Type B pancreatic cell (in vitro differentiated cells): ENCODE data around the gene DNASE1L2. TPM values are rescaled to one million over a fixed set of nuclear protein-coding genes. Genes with fewer than 3 reads are reported as not detected.

Experiments used
- DNase-seq: peaks from one replicate; pipeline ENCODE4 v3.0.0; 2021; ENCODE audit warnings: mixed read lengths; ENCODE audit not compliant: unreplicated experiment; ENCODE audit errors: extremely low spot score
- H3K27ac Mint-ChIP-seq: 2 replicates; pipeline ENCODE4 v1.8.0; 2021; ENCODE audit warnings: mild to moderate bottlenecking, mixed read lengths
- H3K27me3 Mint-ChIP-seq: 2 replicates; pipeline ENCODE4 v1.8.0; 2021; ENCODE audit warnings: mixed read lengths
- H3K36me3 Mint-ChIP-seq: 2 replicates; pipeline ENCODE4 v1.8.0; 2021; ENCODE audit warnings: mixed read lengths
- H3K4me1 Mint-ChIP-seq: one replicate; pipeline ENCODE4 v1.8.0; 2021; ENCODE audit warnings: mixed read lengths; ENCODE audit not compliant: unreplicated experiment
- H3K4me3 Mint-ChIP-seq: 2 replicates; pipeline ENCODE4 v1.8.0; 2021; ENCODE audit warnings: mild to moderate bottlenecking, mixed read lengths
- H3K9me3 Mint-ChIP-seq: 2 replicates; pipeline ENCODE4 v1.8.0; 2021; ENCODE audit warnings: mixed read lengths
- CTCF ChIP-seq: fragments of 200-600 bp; sonication (generic); conservative IDR thresholded peaks from 2 replicates; pipeline ENCODE4 v1.5.0; 2021; ENCODE audit warnings: antibody characterized with exemption, mild to moderate bottlenecking
- total RNA-seq: library from RNA; stranded (reverse); gene quantifications from 2 replicates; pipeline ENCODE4 v1.2.1, GENCODE V29; 2021; ENCODE audit warnings: low replicate concordance

DNASE1L2 gene
- total RNA-seq, 1 donor from 2014 or later, result 2.6 TPM

GRCh38 chr16:2246301-2246885, 10.1 kb downstream of the DNASE1L2 start:
- H3K36me3 Mint-ChIP-seq, result peaks cover 4% of the 10 kb centered on the region
- no peaks in the 10 kb centered on the region for H3K4me1 Mint-ChIP-seq
- no peak overlapping the region for H3K4me3 Mint-ChIP-seq
- H3K9me3 Mint-ChIP-seq, result no peaks in the 10 kb centered on the region
- TF ChIP-seq CTCF, result no peak
- no peak for DNase-seq
- H3K27me3 Mint-ChIP-seq, result no peaks in the 10 kb centered on the region
- no peak overlapping the region for H3K27ac Mint-ChIP-seq

- no peak for DNase-seq
- peak overlapping the region; percentile 95 for H3K27ac Mint-ChIP-seq
- TF ChIP-seq CTCF, result no peak
Measured at GRCh38 chr16:2250652-2251295, 14.5 kb downstream of the DNASE1L2 start.

GRCh38 chr16:2251296-2252111, 15.3 kb downstream of the DNASE1L2 start, which contains the start of gene ECI1:
TSS of gene ECI1 (minus strand) at chr16:2251587. CDS start at chr16:2251566, 21 bp downstream.
- H3K27me3 Mint-ChIP-seq, result no peaks in the 10 kb centered on the region
- H3K9me3 Mint-ChIP-seq, result no peaks in the 10 kb centered on the region
- TF ChIP-seq CTCF, result peak; percentile 74
- peaks cover 13% of the 10 kb centered on the region for H3K36me3 Mint-ChIP-seq
- DNase-seq, result peak; percentile 93
- peak within 1 kb of the TSS; percentile 93 for H3K4me3 Mint-ChIP-seq
- H3K27ac Mint-ChIP-seq, result peak within 1 kb of the TSS; percentile 95
- no peaks in the 10 kb centered on the region for H3K4me1 Mint-ChIP-seq

More at GRCh38 chr16:2250652-2251295, 14.5 kb downstream of the DNASE1L2 start:
- Mint-ChIP-seq H3K4me3 (peak overlapping the region; percentile 93), H3K36me3 (peaks cover 11% of the 10 kb centered on the region), H3K4me1 (no peaks in the 10 kb centered on the region), H3K9me3 (no peaks in the 10 kb centered on the region), H3K27me3 (no peaks in the 10 kb centered on the region)

DNA sequence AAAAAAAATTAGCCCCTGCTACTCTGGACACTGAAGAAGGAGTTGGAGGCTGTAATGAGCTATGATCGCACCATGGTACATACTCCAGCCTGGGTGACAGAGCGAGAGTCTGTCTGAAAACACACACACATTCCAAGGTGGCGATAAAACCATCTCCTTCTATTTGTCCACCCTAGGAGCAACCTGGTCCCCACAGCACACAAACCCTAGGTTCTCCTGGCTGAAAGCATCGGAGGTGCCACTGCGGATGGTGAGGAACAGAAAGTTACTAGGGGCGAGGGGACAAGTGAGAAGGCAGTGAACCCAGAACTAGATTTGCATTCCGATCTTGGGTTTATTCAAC, 16.5 kb downstream of the DNASE1L2 start:
- no peaks in the 10 kb centered on the region for H3K4me1 Mint-ChIP-seq
- TF ChIP-seq CTCF, result no peak
- peaks cover 17% of the 10 kb centered on the region for H3K36me3 Mint-ChIP-seq
- H3K4me3 Mint-ChIP-seq, result no peak overlapping the region
- DNase-seq, result no peak
- peak overlapping the region; percentile 77 for H3K27ac Mint-ChIP-seq
- H3K27me3 Mint-ChIP-seq, result no peaks in the 10 kb centered on the region
- no peaks in the 10 kb centered on the region for H3K9me3 Mint-ChIP-seq

DNA sequence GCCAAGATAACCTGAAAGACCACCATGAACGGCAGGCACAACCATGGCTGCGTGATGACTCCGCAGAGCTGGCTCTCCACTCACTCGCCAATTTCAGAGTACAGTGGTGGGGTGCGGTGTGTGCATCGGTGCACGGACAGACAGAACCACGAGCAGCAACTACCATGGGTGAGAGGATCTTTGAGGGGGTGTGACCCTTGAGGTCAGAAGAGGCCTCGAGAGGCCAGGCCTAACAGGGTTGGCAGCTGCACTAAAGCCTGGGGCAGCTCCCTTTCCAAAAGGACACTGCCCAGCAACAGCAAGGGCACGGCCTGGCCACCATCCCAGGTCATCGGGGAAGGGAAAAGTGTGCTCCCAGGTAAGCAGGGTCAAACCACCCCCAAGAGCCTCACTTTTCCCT, 17.0 kb downstream of the DNASE1L2 start:
- Mint-ChIP-seq H3K4me3 (no peak overlapping the region), H3K9me3 (no peaks in the 10 kb centered on the region), H3K27ac (peak overlapping the region; percentile 77), H3K4me1 (no peaks in the 10 kb centered on the region), H3K27me3 (no peaks in the 10 kb centered on the region), H3K36me3 (peaks cover 19% of the 10 kb centered on the region)
- DNase-seq, result no peak
- no peak for TF ChIP-seq CTCF
